ENCODE measurements around the gene ATP2A3.
A peak's percentile ranks its signal among the peaks of the same experiment; 100 is the strongest.

Gene ATP2A3

GRCh38 chr17:3935825-3936355, 28.3 kb downstream of the ATP2A3 start:
- no peak overlapping the region for H3K27ac ChIP-seq
- peak; percentile 45 for DNase-seq (ENCODE audit: low read depth, low spot score)

- DNase-seq (ENCODE audit: low read depth, low spot score) = peak; percentile 31
- no peak overlapping the region for H3K27ac ChIP-seq
These were observed 29.1 kb downstream of the ATP2A3 start for GRCh38 chr17:3935140-3935542.

GRCh38 chr17:3929764-3930163, 34.5 kb downstream of the ATP2A3 start:
- DNase-seq (ENCODE audit: low read depth, low spot score) = no peak
- no peak overlapping the region for H3K27ac ChIP-seq

GRCh38 chr17:3929181-3929580, 35.1 kb downstream of the ATP2A3 start:
- no peak for DNase-seq (ENCODE audit: low read depth, low spot score)
- H3K27ac ChIP-seq = no peak overlapping the region

- no peak for DNase-seq (ENCODE audit: low read depth, low spot score)
- no peak overlapping the region for H3K27ac ChIP-seq
These were observed 35.8 kb downstream of the ATP2A3 start for GRCh38 chr17:3928406-3928805.

- H3K27ac ChIP-seq = no peak overlapping the region
- no peak for DNase-seq (ENCODE audit: low read depth, low spot score)
These were observed 36.5 kb downstream of the ATP2A3 start for GRCh38 chr17:3927628-3928340.

GRCh38 chr17:3926860-3927627, 37.2 kb downstream of the ATP2A3 start:
- no peak overlapping the region for H3K27ac ChIP-seq
- no peak for DNase-seq (ENCODE audit: low read depth, low spot score)

- no peak overlapping the region for H3K27ac ChIP-seq
- no peak for DNase-seq (ENCODE audit: low read depth, low spot score)
These were observed 38.4 kb downstream of the ATP2A3 start for GRCh38 chr17:3925684-3926485.

GRCh38 chr17:3924512-3925350, 39.5 kb downstream of the ATP2A3 start:
- DNase-seq (ENCODE audit: low read depth, low spot score) = no peak
- H3K27ac ChIP-seq = no peak overlapping the region

GRCh38 chr17:3923466-3924190, 40.6 kb downstream of the ATP2A3 start:
- H3K27ac ChIP-seq = no peak overlapping the region
- no peak for DNase-seq (ENCODE audit: low read depth, low spot score)

GRCh38 chr17:3922765-3923164, 41.5 kb downstream of the ATP2A3 start:
- no peak overlapping the region for H3K27ac ChIP-seq
- DNase-seq (ENCODE audit: low read depth, low spot score) = no peak

GRCh38 chr17:3921502-3922319, 42.5 kb downstream of the ATP2A3 start:
- H3K27ac ChIP-seq = no peak overlapping the region
- DNase-seq (ENCODE audit: low read depth, low spot score) = no peak

- no peak for DNase-seq (ENCODE audit: low read depth, low spot score)
- no peak overlapping the region for H3K27ac ChIP-seq
These were observed 43.2 kb downstream of the ATP2A3 start for GRCh38 chr17:3921006-3921405.

GRCh38 chr17:3919123-3919624, 45.1 kb downstream of the ATP2A3 start:
- no peak for DNase-seq (ENCODE audit: low read depth, low spot score)
- no peak overlapping the region for H3K27ac ChIP-seq

GRCh38 chr17:3918372-3919122, 45.7 kb downstream of the ATP2A3 start:
- no peak for DNase-seq (ENCODE audit: low read depth, low spot score)
- H3K27ac ChIP-seq = no peak overlapping the region

- no peak for DNase-seq (ENCODE audit: low read depth, low spot score)
- H3K27ac ChIP-seq = no peak overlapping the region
These were observed 46.8 kb downstream of the ATP2A3 start for GRCh38 chr17:3917391-3917931.

GRCh38 chr17:3916825-3917224, 47.4 kb downstream of the ATP2A3 start:
- no peak for DNase-seq (ENCODE audit: low read depth, low spot score)
- H3K27ac ChIP-seq = no peak overlapping the region

Data from epithelial cell of prostate (primary cell).